K562 (cell line): Measurements from ENCODE around the gene ANKS1A. TPM values are rescaled to one million over a fixed set of nuclear protein-coding genes. Genes with fewer than 3 reads are reported as not detected.
A peak's percentile ranks its signal among the peaks of the same experiment; 100 is the strongest.

Experiments
- ATF3 ChIP-seq, 2 experiments: fragments of 450-650 bp in 1 of 2; sonication (generic) in 1 of 2; formaldehyde crosslinking in 1 of 2; IDR thresholded peaks in 1 of 2; conservative IDR thresholded peaks in 1 of 2; 2 replicates each; pipeline versions ENCODE4 v1.6.1 to v1.8.1; 2016 to 2023; ENCODE audit warnings: mild to moderate bottlenecking in 2 of 2, moderate library complexity in 2 of 2, inconsistent platforms in 1 of 2, missing genetic modification reagents in 1 of 2
- ATF7 ChIP-seq: fragments of 450-650 bp; IDR thresholded peaks from 2 replicates; pipeline ENCODE4 v1.7.1; 2014; ENCODE audit warnings: mild to moderate bottlenecking, moderate library complexity
- ETS1 ChIP-seq: conservative IDR thresholded peaks from 2 replicates; pipeline ENCODE4 v1.6.1; 2011; ENCODE audit warnings: low read depth, mild to moderate bottlenecking, low read length; ENCODE audit not compliant: control insufficient read depth
- GABPA ChIP-seq: fragments of 200-800 bp; sonication (Bioruptor generic); conservative IDR thresholded peaks from 2 replicates; pipeline ENCODE4 v1.6.1; 2016; ENCODE audit warnings: low read depth, missing genetic modification characterization, missing compliant biosample characterization
- HLTF ChIP-seq: fragments of 450-650 bp; IDR thresholded peaks from 2 replicates; pipeline ENCODE4 v1.6.1; 2016
- MAFK ChIP-seq: IDR thresholded peaks from 2 replicates; pipeline ENCODE4 v1.6.1; 2011; ENCODE audit warnings: low read length, improper control_type of control experiment
- PCBP1 ChIP-seq: fragments of 200-400 bp; formaldehyde crosslinking; IDR thresholded peaks from 2 replicates; pipeline ENCODE4 v1.6.1; 2018; ENCODE audit warnings: mild to moderate bottlenecking, low read depth, low read length; ENCODE audit not compliant: poor library complexity, severe bottlenecking
- PHF20 ChIP-seq: fragments of 450-650 bp; IDR thresholded peaks from 2 replicates; pipeline ENCODE4 v1.6.1; 2018; ENCODE audit not compliant: partially characterized antibody
- RB1 ChIP-seq: fragments of 450-650 bp; IDR thresholded peaks from 2 replicates; pipeline ENCODE4 v1.6.1; 2017; ENCODE audit warnings: low read depth, mild to moderate bottlenecking
- SP1 ChIP-seq: sonication (generic); formaldehyde crosslinking; IDR thresholded peaks from 2 replicates; pipeline ENCODE4 v1.8.1; 2022; ENCODE audit warnings: mild to moderate bottlenecking, missing genetic modification reagents
- SUPT5H ChIP-seq: fragments of 450-650 bp; IDR thresholded peaks from 2 replicates; pipeline ENCODE4 v1.6.1; 2016
- XRCC5 ChIP-seq: fragments of 200-400 bp; formaldehyde crosslinking; IDR thresholded peaks from 2 replicates; pipeline ENCODE4 v1.6.1; 2017; ENCODE audit warnings: low read depth, mild to moderate bottlenecking, low read length
- ZBTB40 ChIP-seq, 2 experiments: fragments of 450-650 bp in 1 of 2; sonication (generic) in 1 of 2; formaldehyde crosslinking in 1 of 2; IDR thresholded peaks; 2 replicates each; pipeline versions ENCODE4 v1.7.1 to v1.9.0; 2016 to 2022; ENCODE audit warnings: inconsistent platforms in 1 of 2, mild to moderate bottlenecking in 1 of 2, missing genetic modification reagents in 1 of 2
- ZFP36 ChIP-seq: fragments of 150-350 bp; IDR thresholded peaks from 2 replicates; pipeline ENCODE4 v1.6.1; 2018; ENCODE audit warnings: low read length, low read depth; ENCODE audit not compliant: partially characterized antibody
- ZFX ChIP-seq: sonication (generic); formaldehyde crosslinking; IDR thresholded peaks from 2 replicates; pipeline ENCODE4 v1.8.0; 2022; ENCODE audit warnings: mild to moderate bottlenecking, missing genetic modification reagents, moderate library complexity
- ZNF143 ChIP-seq: sonication (generic); formaldehyde crosslinking; IDR thresholded peaks from 2 replicates; pipeline ENCODE4 v1.9.0; 2022; ENCODE audit warnings: mild to moderate bottlenecking, missing genetic modification reagents
- polyA plus RNA-seq, 8 experiments: library from polyadenylated mRNA; depleted of rRNA in 4 of 8; stranded (reverse) in 5 of 8; unstranded in 3 of 8; fragments of >200 nt; fragmentation: Nextera tagmentation in 2 of 8; fragmentation: Illumina TruSeq in 1 of 8; extraction: Ambion mirVana in 2 of 8; extraction: Trizol in 1 of 8; gene quantifications; 2 replicates each; pipeline versions ENCODE4 v1.2.1 to v1.2.3, GENCODE V29; 2011 to 2014; ENCODE audit warnings: inconsistent platforms in 1 of 8, missing spikeins in 1 of 8
- total RNA-seq, 7 experiments: library from RNA; depleted of rRNA in 6 of 7; stranded (reverse); fragments of >200 nt in 6 of 7; fragmentation: Illumina TruSeq in 2 of 7; extraction: Trizol in 2 of 7; gene quantifications; 2 replicates each; pipeline versions ENCODE4 v1.2.1 to v1.2.3, GENCODE V29; 2011 to 2021; ENCODE audit warnings: low replicate concordance in 1 of 7

ANKS1A gene
- total and polyA plus RNA-seq, 9 of the 15 experiments (the other 6 are each of a cell fraction or from before 2014, with no cell fraction given), result 1.1 to 13.8 (median 5.3) TPM

GRCh38 chr6:34888874-34889555 is at the start of gene ANKS1A (continued):
- TF ChIP-seq ZBTB40 (IDR thresholded peaks at IDR 0.05) (peak; percentile 86), ZBTB40 (CRISPR knock-in tag; IDR thresholded peaks at IDR 0.05) (no peak), RB1 (peak; percentile 57; the same call in 1 of the 2 replicates), SUPT5H (peak; percentile 63), ZFP36 (peak; percentile 9), XRCC5 (peak; percentile 49; the same call in 1 of the 2 replicates), PCBP1 (peak; percentile 58), ZNF143 (0 out of 2 replicates have a peak, but pooled peaks have one; percentile 32), HLTF (0 out of 2 replicates have a peak, but pooled peaks have one; percentile 23), ATF7 (peak; percentile 85), ATF3 (IDR thresholded peaks at IDR 0.05) (peak; percentile 50), ATF3 (CRISPR knock-in tag; conservative IDR thresholded peaks at IDR 0.05) (peak; percentile 65; the same call in 1 of the 2 replicates), SP1 (peak; percentile 93), GABPA (tag) (peak; percentile 94), ETS1 (peak; percentile 83), ZFX (CRISPR knock-in tag) (peak; percentile 22), MAFK (peak; percentile 77), PHF20 (peak; percentile 70)
